K562 (cell line): Measurements from ENCODE around the gene HYCC2. TPM values are rescaled to one million over a fixed set of nuclear protein-coding genes. Genes with fewer than 3 reads are reported as not detected.

ENCODE experiments used
- DPF2 ChIP-seq: fragments of 450-650 bp; IDR thresholded peaks from 2 replicates; pipeline ENCODE4 v1.6.1; 2016
- HMG20B ChIP-seq: fragments of 250-450 bp; sonication (Bioruptor Pico); IDR thresholded peaks from 2 replicates; pipeline ENCODE4 v1.5.0; 2021; ENCODE audit warnings: mild to moderate bottlenecking
- MBD2 ChIP-seq: sonication (generic); IDR thresholded peaks from 2 replicates; pipeline ENCODE4 v1.6.1; 2016; ENCODE audit warnings: low read depth, borderline replicate concordance
- MCM7 ChIP-seq, 2 experiments: fragments of 450-650 bp; IDR thresholded peaks; 2 replicates each; pipeline ENCODE4 v1.6.1; 2016 to 2018
- PHB2 ChIP-seq: fragments of 450-650 bp; IDR thresholded peaks from 2 replicates; pipeline ENCODE4 v1.6.1; 2017; ENCODE audit warnings: low read depth
- RCOR1 ChIP-seq, 2 experiments: IDR thresholded peaks; 2 replicates each; pipeline ENCODE4 v1.6.1; 2012; ENCODE audit warnings: low read depth in 2 of 2, low read length in 2 of 2, borderline replicate concordance in 1 of 2, improper control_type of control experiment in 1 of 2
- SMC3 ChIP-seq: conservative IDR thresholded peaks from 2 replicates; pipeline ENCODE4 v1.6.1; 2011; ENCODE audit warnings: low read depth, low read length, improper control_type of control experiment; ENCODE audit not compliant: insufficient read depth
- TCF7L2 ChIP-seq: fragments of 150-350 bp; IDR thresholded peaks from 2 replicates; pipeline ENCODE4 v1.6.1; 2016; ENCODE audit warnings: low read depth, mild to moderate bottlenecking, low read length, moderate library complexity
- TOE1 ChIP-seq, 2 experiments: fragments of 450-650 bp in 1 of 2; sonication (generic) in 1 of 2; formaldehyde crosslinking in 1 of 2; IDR thresholded peaks; 2 replicates each; pipeline versions ENCODE4 v1.7.1 to v1.8.0; 2016 to 2022; ENCODE audit warnings: borderline replicate concordance in 2 of 2, mild to moderate bottlenecking in 2 of 2, antibody characterized with exemption in 1 of 2, inconsistent platforms in 1 of 2, low read depth in 1 of 2, missing genetic modification reagents in 1 of 2, moderate library complexity in 1 of 2
- XRCC5 ChIP-seq: fragments of 200-400 bp; formaldehyde crosslinking; IDR thresholded peaks from 2 replicates; pipeline ENCODE4 v1.6.1; 2017; ENCODE audit warnings: low read depth, mild to moderate bottlenecking, low read length
- ZFP36 ChIP-seq: fragments of 150-350 bp; IDR thresholded peaks from 2 replicates; pipeline ENCODE4 v1.6.1; 2018; ENCODE audit warnings: low read length, low read depth; ENCODE audit not compliant: partially characterized antibody
- ZNF766 ChIP-seq: fragments of 200-800 bp; sonication (Bioruptor generic); conservative IDR thresholded peaks from 2 replicates; pipeline ENCODE4 v1.6.1; 2016; ENCODE audit warnings: missing genetic modification characterization, missing compliant biosample characterization
- polyA plus RNA-seq, 8 experiments: library from polyadenylated mRNA; depleted of rRNA in 4 of 8; stranded (reverse) in 5 of 8; unstranded in 3 of 8; fragments of >200 nt; fragmentation: Nextera tagmentation in 2 of 8; fragmentation: Illumina TruSeq in 1 of 8; extraction: Ambion mirVana in 2 of 8; extraction: Trizol in 1 of 8; gene quantifications; 2 replicates each; pipeline versions ENCODE4 v1.2.1 to v1.2.3, GENCODE V29; 2011 to 2014; ENCODE audit warnings: inconsistent platforms in 1 of 8, missing spikeins in 1 of 8
- total RNA-seq, 7 experiments: library from RNA; depleted of rRNA in 6 of 7; stranded (reverse); fragments of >200 nt in 6 of 7; fragmentation: Illumina TruSeq in 2 of 7; extraction: Trizol in 2 of 7; gene quantifications; 2 replicates each; pipeline versions ENCODE4 v1.2.1 to v1.2.3, GENCODE V29; 2011 to 2021; ENCODE audit warnings: low replicate concordance in 1 of 7
- TF ChIP-seq, protein P1 (sequence below): fragments of 250-450 bp; sonication (Bioruptor Pico); IDR thresholded peaks from 2 replicates; pipeline ENCODE4 v1.4.0; 2020; ENCODE audit warnings: mild to moderate bottlenecking, moderate library complexity
- TF ChIP-seq, protein P2 (sequence below), 2 experiments: fragments of 250-450 bp in 1 of 2; fragments of 450-650 bp in 1 of 2; sonication (Bioruptor Pico) in 1 of 2; IDR thresholded peaks; 2 replicates each; pipeline versions ENCODE4 v1.6.1 to v1.8.0; 2016 to 2021; ENCODE audit warnings: mild to moderate bottlenecking in 2 of 2, moderate library complexity in 2 of 2, missing compliant biosample characterization in 1 of 2, missing genetic modification characterization in 1 of 2
- TF ChIP-seq, protein P3 (sequence below), 3 experiments: fragments of 200-800 bp in 1 of 3; fragments of 250-450 bp in 1 of 3; fragments of 450-650 bp in 1 of 3; sonication (Bioruptor Pico) in 1 of 3; sonication (Bioruptor generic) in 1 of 3; formaldehyde crosslinking in 1 of 3; IDR thresholded peaks; 2 replicates each; pipeline versions ENCODE4 v1.6.1 to v1.8.0; 2016 to 2022; ENCODE audit warnings: mild to moderate bottlenecking in 2 of 3, missing genetic modification characterization in 2 of 3, missing compliant biosample characterization in 1 of 3, moderate library complexity in 1 of 3

HYCC2 gene
- total and polyA plus RNA-seq, 9 of the 15 experiments (the other 6 are each of a cell fraction or from before 2014, with no cell fraction given): 5.4 to 20.0 (median 9.8) TPM

DNA sequence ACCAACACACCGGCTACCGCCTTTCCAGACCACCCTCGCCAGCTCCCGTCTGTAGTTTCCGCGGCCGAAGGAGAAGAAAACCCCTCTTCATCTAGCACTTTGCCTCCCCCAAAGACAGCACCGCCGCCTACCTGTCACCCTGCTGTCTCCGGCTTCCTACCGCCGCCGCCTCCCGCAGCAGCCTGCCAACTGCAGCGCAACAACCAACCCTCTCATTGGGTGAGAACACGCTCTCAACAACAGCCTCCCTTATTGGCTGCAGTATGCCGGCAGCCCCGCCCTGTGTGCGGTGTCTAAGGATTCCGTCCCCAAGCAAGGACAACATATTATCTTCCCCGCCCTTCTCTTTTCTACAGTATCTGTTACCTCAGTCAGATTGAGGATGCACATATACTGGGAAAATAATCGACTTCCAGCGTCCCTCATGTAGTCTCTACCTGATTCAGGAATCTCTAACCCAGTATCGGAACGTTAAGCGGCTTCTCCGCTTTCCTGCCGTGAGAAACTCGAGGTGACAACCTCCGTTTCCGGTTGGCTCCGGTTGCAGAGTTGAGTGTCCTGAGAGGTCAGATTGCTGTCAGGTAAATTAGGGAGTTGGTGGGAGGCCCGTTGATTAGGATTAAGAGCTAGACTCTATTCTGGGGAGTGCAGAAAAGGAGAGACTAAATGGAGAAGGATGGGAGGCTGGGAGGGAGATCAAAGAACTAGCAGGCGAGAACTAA, at the start of gene HYCC2, which contains the start of gene NDUFB3 (continued):
- TF ChIP-seq ZNF766 (CRISPR knock-in tag) (0 out of 2 replicates have a peak, but pooled peaks have one; percentile 41), SMC3 (0 out of 2 replicates have a peak, but pooled peaks have one; percentile 4), DPF2 (peak; percentile 39), PHB2 (peak; percentile 37; the same call in 1 of the 2 replicates), TCF7L2 (no peak), HMG20B (no peak), ZFP36 (peak; percentile 25), TOE1 (IDR thresholded peaks at IDR 0.05; ENCODE audit: borderline replicate concordance) (peak; percentile 89), TOE1 (CRISPR knock-in tag; IDR thresholded peaks at IDR 0.05; ENCODE audit: borderline replicate concordance, low read depth) (no peak), MCM7 (IDR thresholded peaks at IDR 0.05) (peak in 1 of 2 experiments; percentile 2; a peak in 1 of 4 replicates), XRCC5 (0 out of 2 replicates have a peak, but pooled peaks have one; percentile 43), MBD2 (peak; percentile 92), RCOR1 (IDR thresholded peaks at IDR 0.05; ENCODE audit: borderline replicate concordance in 1 of 2, low read depth in 2 of 2, low read length in 2 of 2) (no peak; a peak in 1 of 4 replicates)
- TF ChIP-seq, protein P1, sequence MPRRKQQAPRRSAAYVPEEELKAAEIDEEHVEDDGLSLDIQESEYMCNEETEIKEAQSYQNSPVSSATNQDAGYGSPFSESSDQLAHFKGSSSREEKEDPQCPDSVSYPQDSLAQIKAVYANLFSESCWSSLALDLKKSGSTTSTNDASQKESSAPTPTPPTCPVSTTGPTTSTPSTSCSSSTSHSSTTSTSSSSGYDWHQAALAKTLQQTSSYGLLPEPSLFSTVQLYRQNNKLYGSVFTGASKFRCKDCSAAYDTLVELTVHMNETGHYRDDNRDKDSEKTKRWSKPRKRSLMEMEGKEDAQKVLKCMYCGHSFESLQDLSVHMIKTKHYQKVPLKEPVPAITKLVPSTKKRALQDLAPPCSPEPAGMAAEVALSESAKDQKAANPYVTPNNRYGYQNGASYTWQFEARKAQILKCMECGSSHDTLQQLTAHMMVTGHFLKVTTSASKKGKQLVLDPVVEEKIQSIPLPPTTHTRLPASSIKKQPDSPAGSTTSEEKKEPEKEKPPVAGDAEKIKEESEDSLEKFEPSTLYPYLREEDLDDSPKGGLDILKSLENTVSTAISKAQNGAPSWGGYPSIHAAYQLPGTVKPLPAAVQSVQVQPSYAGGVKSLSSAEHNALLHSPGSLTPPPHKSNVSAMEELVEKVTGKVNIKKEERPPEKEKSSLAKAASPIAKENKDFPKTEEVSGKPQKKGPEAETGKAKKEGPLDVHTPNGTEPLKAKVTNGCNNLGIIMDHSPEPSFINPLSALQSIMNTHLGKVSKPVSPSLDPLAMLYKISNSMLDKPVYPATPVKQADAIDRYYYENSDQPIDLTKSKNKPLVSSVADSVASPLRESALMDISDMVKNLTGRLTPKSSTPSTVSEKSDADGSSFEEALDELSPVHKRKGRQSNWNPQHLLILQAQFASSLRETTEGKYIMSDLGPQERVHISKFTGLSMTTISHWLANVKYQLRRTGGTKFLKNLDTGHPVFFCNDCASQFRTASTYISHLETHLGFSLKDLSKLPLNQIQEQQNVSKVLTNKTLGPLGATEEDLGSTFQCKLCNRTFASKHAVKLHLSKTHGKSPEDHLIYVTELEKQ: no peak
- TF ChIP-seq, protein P2, sequence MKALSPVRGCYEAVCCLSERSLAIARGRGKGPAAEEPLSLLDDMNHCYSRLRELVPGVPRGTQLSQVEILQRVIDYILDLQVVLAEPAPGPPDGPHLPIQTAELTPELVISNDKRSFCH (CRISPR knock-in tag; IDR thresholded peaks at IDR 0.05): no peak
- TF ChIP-seq, protein P2 (tag; IDR thresholded peaks at IDR 0.05): peak; percentile 80; the same call in 1 of the 2 replicates
- TF ChIP-seq, protein P3, sequence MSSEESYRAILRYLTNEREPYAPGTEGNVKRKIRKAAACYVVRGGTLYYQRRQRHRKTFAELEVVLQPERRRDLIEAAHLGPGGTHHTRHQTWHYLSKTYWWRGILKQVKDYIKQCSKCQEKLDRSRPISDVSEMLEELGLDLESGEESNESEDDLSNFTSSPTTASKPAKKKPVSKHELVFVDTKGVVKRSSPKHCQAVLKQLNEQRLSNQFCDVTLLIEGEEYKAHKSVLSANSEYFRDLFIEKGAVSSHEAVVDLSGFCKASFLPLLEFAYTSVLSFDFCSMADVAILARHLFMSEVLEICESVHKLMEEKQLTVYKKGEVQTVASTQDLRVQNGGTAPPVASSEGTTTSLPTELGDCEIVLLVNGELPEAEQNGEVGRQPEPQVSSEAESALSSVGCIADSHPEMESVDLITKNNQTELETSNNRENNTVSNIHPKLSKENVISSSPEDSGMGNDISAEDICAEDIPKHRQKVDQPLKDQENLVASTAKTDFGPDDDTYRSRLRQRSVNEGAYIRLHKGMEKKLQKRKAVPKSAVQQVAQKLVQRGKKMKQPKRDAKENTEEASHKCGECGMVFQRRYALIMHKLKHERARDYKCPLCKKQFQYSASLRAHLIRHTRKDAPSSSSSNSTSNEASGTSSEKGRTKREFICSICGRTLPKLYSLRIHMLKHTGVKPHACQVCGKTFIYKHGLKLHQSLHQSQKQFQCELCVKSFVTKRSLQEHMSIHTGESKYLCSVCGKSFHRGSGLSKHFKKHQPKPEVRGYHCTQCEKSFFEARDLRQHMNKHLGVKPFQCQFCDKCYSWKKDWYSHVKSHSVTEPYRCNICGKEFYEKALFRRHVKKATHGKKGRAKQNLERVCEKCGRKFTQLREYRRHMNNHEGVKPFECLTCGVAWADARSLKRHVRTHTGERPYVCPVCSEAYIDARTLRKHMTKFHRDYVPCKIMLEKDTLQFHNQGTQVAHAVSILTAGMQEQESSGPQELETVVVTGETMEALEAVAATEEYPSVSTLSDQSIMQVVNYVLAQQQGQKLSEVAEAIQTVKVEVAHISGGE (CRISPR knock-in tag; IDR thresholded peaks at IDR 0.05): peak; percentile 97 to 99 (median 99)
